ENCODE results near the gene MTA2.

The MTA2 gene

GRCh38 chr11:62601372-62602140 is at the start of gene MTA2:
TSS of gene MTA2 (minus strand) at chr11:62601865. CDS start at chr11:62601450, 415 bp downstream.
- Histone ChIP-seq H3K27ac (ENCODE audit: extremely low read depth, low read depth, low read length) (peak within 1 kb of the TSS; percentile 95), H3K9me3 (ENCODE audit: control insufficient read depth, insufficient read depth, low read depth, low read length) (no peaks in the 10 kb centered on the region), H3K4me1 (ENCODE audit: control insufficient read depth, insufficient read depth, low read length) (no peaks in the 10 kb centered on the region), H3K4me3 (ENCODE audit: low read depth, low read length) (peak within 1 kb of the TSS; percentile 91), H3K36me3 (ENCODE audit: control insufficient read depth in 2 of 2, insufficient read depth in 1 of 2, low read length in 2 of 2) (peaks cover 17 to 66% of the 10 kb centered on the region in 2 experiments; a peak in 2 of 3 replicates)
- ChIA-PET CTCF (interaction anchor here (0.6 to 2.4 kb wide), 5 partner anchors 9 to 193 kb away, joined by 3 to 12 read pairs (median 5); partner anchors contain the start of genes GANAB and TUT1), POLR2A (interaction anchor here (0.6 to 4.2 kb wide), 39 partner anchors 10 to 280 kb away, joined by 3 to 140 read pairs (median 4); partner anchors contain the start of genes B3GAT3, C11orf98, CSKMT and EEF1G)
- TF ChIP-seq ZNF248 (tag by site-specific recombination; IDR thresholded peaks at IDR 0.05) (no peak), KLF10 (tag by site-specific recombination; IDR thresholded peaks at IDR 0.05) (0 out of 2 replicates have a peak, but pooled peaks have one; percentile 39), ZNF747 (tag by site-specific recombination; IDR thresholded peaks at IDR 0.05) (no peak), ZNF777 (tag by site-specific recombination; IDR thresholded peaks at IDR 0.05; ENCODE audit: borderline replicate concordance) (no peak), ZBTB26 (tag by site-specific recombination; optimal IDR thresholded peaks at IDR 0.05) (peak; percentile 75), TRIM28 (IDR thresholded peaks at IDR 0.05; ENCODE audit: borderline replicate concordance, low read length) (no peak), ZBTB11 (tag by site-specific recombination; conservative IDR thresholded peaks at IDR 0.05; ENCODE audit: low read depth) (peak; percentile 37), ZNF510 (tag by site-specific recombination; IDR thresholded peaks at IDR 0.05; ENCODE audit: insufficient replicate concordance) (no peak), SP3 (tag by site-specific recombination; IDR thresholded peaks at IDR 0.05) (peak; percentile 53), ZNF561 (tag by site-specific recombination; IDR thresholded peaks at IDR 0.05; ENCODE audit: borderline replicate concordance) (no peak), ZNF311 (tag by site-specific recombination; IDR thresholded peaks at IDR 0.05; ENCODE audit: borderline replicate concordance) (no peak), ZXDB (tag by site-specific recombination; IDR thresholded peaks at IDR 0.05) (0 out of 2 replicates have a peak, but pooled peaks have one; percentile 28), PATZ1 (tag by site-specific recombination; IDR thresholded peaks at IDR 0.05) (peak; percentile 56), GLIS2 (tag by site-specific recombination; IDR thresholded peaks at IDR 0.05) (peak; percentile 36; the same call in 1 of the 2 replicates), ZNF830 (tag by site-specific recombination; IDR thresholded peaks at IDR 0.05; ENCODE audit: low read depth) (no peak), HOXC10 (CRISPR knock-in tag; IDR thresholded peaks at IDR 0.05) (no peak), ZNF266 (tag by site-specific recombination; IDR thresholded peaks at IDR 0.05; ENCODE audit: low read depth) (no peak), ZNF184 (tag by site-specific recombination; IDR thresholded peaks at IDR 0.05) (no peak), ZFHX2 (tag by site-specific recombination; conservative IDR thresholded peaks at IDR 0.05) (peak; percentile 35), SP2 (tag by site-specific recombination; IDR thresholded peaks at IDR 0.05) (peak; percentile 75), ZNF449 (tag by site-specific recombination; IDR thresholded peaks at IDR 0.05) (peak; percentile 93), SP7 (tag by site-specific recombination; IDR thresholded peaks at IDR 0.05) (0 out of 2 replicates have a peak, but pooled peaks have one; percentile 20)
- TF ChIP-seq, protein P1, sequence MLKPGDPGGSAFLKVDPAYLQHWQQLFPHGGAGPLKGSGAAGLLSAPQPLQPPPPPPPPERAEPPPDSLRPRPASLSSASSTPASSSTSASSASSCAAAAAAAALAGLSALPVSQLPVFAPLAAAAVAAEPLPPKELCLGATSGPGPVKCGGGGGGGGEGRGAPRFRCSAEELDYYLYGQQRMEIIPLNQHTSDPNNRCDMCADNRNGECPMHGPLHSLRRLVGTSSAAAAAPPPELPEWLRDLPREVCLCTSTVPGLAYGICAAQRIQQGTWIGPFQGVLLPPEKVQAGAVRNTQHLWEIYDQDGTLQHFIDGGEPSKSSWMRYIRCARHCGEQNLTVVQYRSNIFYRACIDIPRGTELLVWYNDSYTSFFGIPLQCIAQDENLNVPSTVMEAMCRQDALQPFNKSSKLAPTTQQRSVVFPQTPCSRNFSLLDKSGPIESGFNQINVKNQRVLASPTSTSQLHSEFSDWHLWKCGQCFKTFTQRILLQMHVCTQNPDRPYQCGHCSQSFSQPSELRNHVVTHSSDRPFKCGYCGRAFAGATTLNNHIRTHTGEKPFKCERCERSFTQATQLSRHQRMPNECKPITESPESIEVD (tag by site-specific recombination; IDR thresholded peaks at IDR 0.05): no peak
- TF ChIP-seq, protein P2, sequence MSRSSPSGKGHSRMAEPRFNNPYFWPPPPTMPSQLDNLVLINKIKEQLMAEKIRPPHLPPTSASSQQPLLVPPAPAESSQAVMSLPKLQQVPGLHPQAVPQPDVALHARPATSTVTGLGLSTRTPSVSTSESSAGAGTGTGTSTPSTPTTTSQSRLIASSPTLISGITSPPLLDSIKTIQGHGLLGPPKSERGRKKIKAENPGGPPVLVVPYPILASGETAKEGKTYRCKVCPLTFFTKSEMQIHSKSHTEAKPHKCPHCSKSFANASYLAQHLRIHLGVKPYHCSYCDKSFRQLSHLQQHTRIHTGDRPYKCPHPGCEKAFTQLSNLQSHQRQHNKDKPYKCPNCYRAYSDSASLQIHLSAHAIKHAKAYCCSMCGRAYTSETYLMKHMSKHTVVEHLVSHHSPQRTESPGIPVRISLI (tag by site-specific recombination; IDR thresholded peaks at IDR 0.05): no peak

All from HEK293 (cell line).